H9 (cell line): ENCODE measurements around the gene MRPS18B. TPM values are rescaled to one million over a fixed set of nuclear protein-coding genes. Genes with fewer than 3 reads are reported as not detected.
A peak's percentile ranks its signal among the peaks of the same experiment; 100 is the strongest.

Source experiments
- DNase-seq: peaks from one replicate; pipeline ENCODE4 v3.0.0-alpha.2; 2017
- H2AFZ ChIP-seq: one replicate; pipeline ENCODE4 v1.6.1; 2013; ENCODE audit warnings: mild to moderate bottlenecking, low read length, control low read depth, moderate library complexity
- H2AK5ac ChIP-seq: 2 replicates; pipeline ENCODE4 v1.6.1; 2013; ENCODE audit warnings: low read length, control low read depth, mixed read lengths; ENCODE audit not compliant: insufficient read length
- H2BK120ac ChIP-seq: one replicate; pipeline ENCODE4 v1.6.1; 2013; ENCODE audit warnings: low read depth, mild to moderate bottlenecking, low read length, control low read depth, inconsistent platforms; ENCODE audit not compliant: poor library complexity, severe bottlenecking
- H2BK12ac ChIP-seq: 2 replicates; pipeline ENCODE4 v1.6.1; 2013; ENCODE audit warnings: low read length, control low read depth, mixed read lengths, low read depth; ENCODE audit not compliant: insufficient read length
- H2BK15ac ChIP-seq: 2 replicates; pipeline ENCODE4 v1.6.1; 2013; ENCODE audit warnings: low read depth, low read length, control low read depth
- H2BK20ac ChIP-seq: one replicate; pipeline ENCODE4 v1.6.1; 2013; ENCODE audit warnings: low read depth, mild to moderate bottlenecking, low read length, control low read depth, inconsistent platforms; ENCODE audit not compliant: poor library complexity, severe bottlenecking
- H2BK5ac ChIP-seq: 2 replicates; pipeline ENCODE4 v1.6.1; 2013; ENCODE audit warnings: low read length, control low read depth, mixed read lengths; ENCODE audit not compliant: insufficient read length
- H3K14ac ChIP-seq: 2 replicates; pipeline ENCODE4 v1.6.1; 2013; ENCODE audit warnings: low read length, control low read depth; ENCODE audit not compliant: insufficient read depth
- H3K18ac ChIP-seq: 2 replicates; pipeline ENCODE4 v1.6.1; 2013; ENCODE audit warnings: low read depth, mild to moderate bottlenecking, mixed read lengths, low read length, control low read depth; ENCODE audit not compliant: insufficient read length
- H3K23ac ChIP-seq: 2 replicates; pipeline ENCODE4 v1.6.1; 2013; ENCODE audit warnings: low read length, control low read depth, mixed read lengths, low read depth; ENCODE audit not compliant: insufficient read length
- H3K23me2 ChIP-seq: 2 replicates; pipeline ENCODE4 v1.6.1; 2013; ENCODE audit warnings: low read depth, mild to moderate bottlenecking, mixed read lengths, low read length, control low read depth; ENCODE audit not compliant: insufficient read length, poor library complexity, severe bottlenecking
- H3K27ac ChIP-seq: 2 replicates; pipeline ENCODE4 v1.5.1; 2013; ENCODE audit warnings: low read length, control low read depth, mixed read lengths, low read depth; ENCODE audit not compliant: insufficient read length
- H3K27me3 ChIP-seq: 2 replicates; pipeline ENCODE4 v1.6.1; 2013; ENCODE audit warnings: low read length, control low read depth, inconsistent platforms; ENCODE audit not compliant: insufficient read depth
- H3K4ac ChIP-seq: 2 replicates; pipeline ENCODE4 v1.6.1; 2013; ENCODE audit warnings: low read depth, mild to moderate bottlenecking, control low read depth, inconsistent platforms, low read length, moderate library complexity
- H3K4me1 ChIP-seq: 2 replicates; pipeline ENCODE4 v1.6.1; 2013; ENCODE audit warnings: low read length, control low read depth, inconsistent platforms; ENCODE audit not compliant: insufficient read depth
- H3K4me2 ChIP-seq: 2 replicates; pipeline ENCODE4 v1.6.1; 2013; ENCODE audit warnings: low read length, control low read depth, mixed read lengths; ENCODE audit not compliant: insufficient read length, insufficient read depth
- H3K56ac ChIP-seq: 2 replicates; pipeline ENCODE4 v1.6.1; 2013; ENCODE audit warnings: low read depth, mild to moderate bottlenecking, mixed read lengths, low read length, control low read depth; ENCODE audit not compliant: insufficient read length
- H3K79me1 ChIP-seq: 2 replicates; pipeline ENCODE4 v1.6.1; 2013; ENCODE audit warnings: low read depth, mild to moderate bottlenecking, moderate library complexity, low read length, control low read depth, inconsistent platforms; ENCODE audit not compliant: insufficient read depth, poor library complexity, severe bottlenecking
- H3K79me2 ChIP-seq: 2 replicates; pipeline ENCODE4 v1.6.1; 2013; ENCODE audit warnings: low read length, control low read depth, inconsistent platforms; ENCODE audit not compliant: insufficient read depth
- H3K9ac ChIP-seq: 2 replicates; pipeline ENCODE4 v1.6.1; 2013; ENCODE audit warnings: low read length, control low read depth, mixed read lengths; ENCODE audit not compliant: insufficient read length; ENCODE audit errors: extremely low read depth
- H3K9me3 ChIP-seq: one replicate; pipeline ENCODE4 v1.6.1; 2013; ENCODE audit warnings: low read depth, low read length, inconsistent platforms; ENCODE audit not compliant: control insufficient read depth
- H3T11ph ChIP-seq: one replicate; pipeline ENCODE4 v1.6.1; 2013; ENCODE audit warnings: mild to moderate bottlenecking, low read length, control low read depth, inconsistent platforms
- H4K20me1 ChIP-seq: one replicate; pipeline ENCODE4 v1.6.1; 2013; ENCODE audit not compliant: control insufficient read depth, insufficient read length, insufficient read depth
- H4K5ac ChIP-seq: 2 replicates; pipeline ENCODE4 v1.6.1; 2013; ENCODE audit warnings: low read depth, mild to moderate bottlenecking, mixed read lengths, low read length, control low read depth; ENCODE audit not compliant: insufficient read length
- H4K8ac ChIP-seq: replicated peaks from 2 replicates; pipeline ENCODE4 v1.6.1; 2013; ENCODE audit warnings: low read length, control low read depth, mixed read lengths, low read depth; ENCODE audit not compliant: insufficient read length
- H4K91ac ChIP-seq: 2 replicates; pipeline ENCODE4 v1.6.1; 2013; ENCODE audit warnings: low read depth, mild to moderate bottlenecking, moderate library complexity, mixed read lengths, low read length, control low read depth; ENCODE audit not compliant: insufficient read length
- H3K27ac Mint-ChIP-seq, 3 experiments: 2 replicates in 2 of 3; 3 replicates in 1 of 3; pipeline ENCODE4 v1.8.0; 2020 to 2021; ENCODE audit warnings: mixed read lengths in 3 of 3, mild to moderate bottlenecking in 1 of 3, moderate library complexity in 1 of 3
- H3K27me3 Mint-ChIP-seq: 2 replicates; pipeline ENCODE4 v1.8.0; 2021; ENCODE audit warnings: low read depth, mild to moderate bottlenecking, moderate library complexity, mixed read lengths
- H3K36me3 Mint-ChIP-seq, 3 experiments: 2 replicates in 2 of 3; 3 replicates in 1 of 3; pipeline ENCODE4 v1.8.0; 2020 to 2021; ENCODE audit warnings: low read depth in 3 of 3, mixed read lengths in 3 of 3; ENCODE audit not compliant: insufficient read depth in 1 of 3
- H3K4me1 Mint-ChIP-seq, 2 experiments: 2 replicates each; pipeline ENCODE4 v1.8.0; 2020; ENCODE audit warnings: mixed read lengths in 2 of 2
- H3K4me3 Mint-ChIP-seq, 2 experiments: 2 replicates in 1 of 2; 3 replicates in 1 of 2; pipeline ENCODE4 v1.8.0; 2020 to 2021; ENCODE audit warnings: mild to moderate bottlenecking in 2 of 2, mixed read lengths in 2 of 2, moderate library complexity in 1 of 2
- H3K9me3 Mint-ChIP-seq, 2 experiments: 2 replicates in 1 of 2; 3 replicates in 1 of 2; pipeline ENCODE4 v1.8.0; 2020; ENCODE audit warnings: mild to moderate bottlenecking in 2 of 2, mixed read lengths in 2 of 2, moderate library complexity in 1 of 2
- WGBS: extraction: QIAGEN DNeasy Blood & Tissue Kit; methylation state at CpG from one replicate; pipeline ENCODE4 v1.1.7; 2013; ENCODE audit warnings: missing lambda C conversion rate, low lambda C conversion rate, mixed read lengths; ENCODE audit not compliant: insufficient read length; ENCODE audit errors: extremely low coverage; 5-methylcytosine and 5-hydroxymethylcytosine counted together
- total RNA-seq: library from RNA; stranded (reverse); gene quantifications from 2 replicates; pipeline ENCODE4 v1.2.1, GENCODE V29; 2021
- TF ChIP-seq, protein P1 (sequence below): fragments of 200-600 bp; sonication (generic); conservative IDR thresholded peaks from 3 replicates; pipeline ENCODE4 v1.8.0; 2021; ENCODE audit warnings: antibody characterized with exemption, mild to moderate bottlenecking

The MRPS18B gene
- total RNA-seq, 1 experiment from 2014 or later, result 54.0 TPM

- peak; percentile 32 for DNase-seq
- peak overlapping the region in 2 of 3 experiments; percentile 77 to 97; a peak in 5 of 7 replicates for H3K27ac Mint-ChIP-seq
- H3K27me3 Mint-ChIP-seq, result peaks cover 10% of the 10 kb centered on the region
Measured at GRCh38 chr6:30570740-30571074, 46.9 kb upstream of the MRPS18B start.

More at GRCh38 chr6:30570740-30571074, 46.9 kb upstream of the MRPS18B start:
- Histone ChIP-seq H4K5ac (no peak overlapping the region), H3K79me1 (peaks cover 16% of the 10 kb centered on the region), H3K14ac (peak overlapping the region; percentile 17), H3K56ac (no peak overlapping the region), H3K9ac (peak overlapping the region; percentile 78), H4K20me1 (no peaks in the 10 kb centered on the region), H3K4ac (no peak overlapping the region), H3K4me1 (no peaks in the 10 kb centered on the region), H4K91ac (no peak overlapping the region), H3K18ac (no peak overlapping the region), H3K4me2 (peak overlapping the region; percentile 89), H2BK15ac (no peak overlapping the region), H3K79me2 (peaks cover 28% of the 10 kb centered on the region; the same call in 1 of the 2 replicates), H2BK12ac (no peak overlapping the region), H2AK5ac (no peak overlapping the region), H3K27me3 (no peaks in the 10 kb centered on the region), H3T11ph (no peak overlapping the region), H3K9me3 (no peaks in the 10 kb centered on the region), H2BK120ac (no peak overlapping the region), H4K8ac (no peak overlapping the region), H2BK5ac (no peak overlapping the region), H2AFZ (peak overlapping the region; percentile 14), H3K27ac (no peak overlapping the region), H3K23ac (no peak overlapping the region), H3K23me2 (peaks cover 6% of the 10 kb centered on the region), H2BK20ac (no peak overlapping the region)
- no CpG with 5 or more reads among the region's 18 CpGs for WGBS
- H3K4me1 Mint-ChIP-seq, result peaks cover 26 to 28% of the 10 kb centered on the region in 2 experiments
- H3K36me3 Mint-ChIP-seq, result peaks cover 0 to 7% (median 5%) of the 10 kb centered on the region in 3 experiments; a peak in 3 of 7 replicates
- H3K4me3 Mint-ChIP-seq, result peak overlapping the region; percentile 99
- no peaks in the 10 kb centered on the region; a peak in 1 of 5 replicates for H3K9me3 Mint-ChIP-seq
- TF ChIP-seq, protein P1, sequence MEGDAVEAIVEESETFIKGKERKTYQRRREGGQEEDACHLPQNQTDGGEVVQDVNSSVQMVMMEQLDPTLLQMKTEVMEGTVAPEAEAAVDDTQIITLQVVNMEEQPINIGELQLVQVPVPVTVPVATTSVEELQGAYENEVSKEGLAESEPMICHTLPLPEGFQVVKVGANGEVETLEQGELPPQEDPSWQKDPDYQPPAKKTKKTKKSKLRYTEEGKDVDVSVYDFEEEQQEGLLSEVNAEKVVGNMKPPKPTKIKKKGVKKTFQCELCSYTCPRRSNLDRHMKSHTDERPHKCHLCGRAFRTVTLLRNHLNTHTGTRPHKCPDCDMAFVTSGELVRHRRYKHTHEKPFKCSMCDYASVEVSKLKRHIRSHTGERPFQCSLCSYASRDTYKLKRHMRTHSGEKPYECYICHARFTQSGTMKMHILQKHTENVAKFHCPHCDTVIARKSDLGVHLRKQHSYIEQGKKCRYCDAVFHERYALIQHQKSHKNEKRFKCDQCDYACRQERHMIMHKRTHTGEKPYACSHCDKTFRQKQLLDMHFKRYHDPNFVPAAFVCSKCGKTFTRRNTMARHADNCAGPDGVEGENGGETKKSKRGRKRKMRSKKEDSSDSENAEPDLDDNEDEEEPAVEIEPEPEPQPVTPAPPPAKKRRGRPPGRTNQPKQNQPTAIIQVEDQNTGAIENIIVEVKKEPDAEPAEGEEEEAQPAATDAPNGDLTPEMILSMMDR, result no peak
